CD4-positive, alpha-beta T cell (primary cell): ENCODE data around the gene HELZ. TPM values are rescaled to one million over a fixed set of nuclear protein-coding genes. Genes with fewer than 3 reads are reported as not detected.

ENCODE experiments used
- ATAC-seq: fragments of 200-7000 bp; cut with Tn5 transposase; one replicate; pipeline ENCODE4 v1.10.0; 2022; ENCODE audit warnings: mild to moderate bottlenecking; ENCODE audit not compliant: poor library complexity
- CTCF ChIA-PET: fragments of 350-600 bp; sonication (Branson Sonifier 250); formaldehyde crosslinking; loops from one replicate; lab custom pipeline; 2021; ENCODE audit warnings: antibody characterized with exemption, inconsistent platforms; lab: Charles Lee
- POLR2A ChIA-PET: fragments of 350-600 bp; sonication (Branson Sonifier 250); formaldehyde crosslinking; loops from one replicate; lab custom pipeline; 2021; ENCODE audit warnings: antibody characterized with exemption, inconsistent platforms; lab: Charles Lee
- DNase-seq, 14 experiments: peaks; one replicate each; pipeline ENCODE4 v3.0.0-alpha.2; 2013 to 2020; ENCODE audit warnings: mixed read lengths in 2 of 14
- H3K27ac ChIP-seq, 2 donors: one replicate each; pipeline versions ENCODE4 v1.5.1 to v1.7.0; 2013; ENCODE audit warnings: low read length in 2 of 2, low read depth in 1 of 2, mild to moderate bottlenecking in 1 of 2
- H3K27me3 ChIP-seq, 2 experiments: 1 replicate in 1 of 2; 2 replicates in 1 of 2; pipeline versions ENCODE4 v1.6.1 to v1.7.0; 2013; ENCODE audit warnings: low read length in 2 of 2, control low read depth in 1 of 2, mild to moderate bottlenecking in 1 of 2, moderate library complexity in 1 of 2; ENCODE audit not compliant: insufficient read depth in 2 of 2, control insufficient read depth in 1 of 2
- H3K36me3 ChIP-seq: one replicate; pipeline ENCODE4 v1.6.1; 2013; ENCODE audit warnings: low read length, control low read depth; ENCODE audit not compliant: insufficient read depth
- H3K4me1 ChIP-seq: one replicate; pipeline ENCODE4 v1.6.1; 2013; ENCODE audit warnings: low read length, control low read depth; ENCODE audit not compliant: insufficient read depth
- H3K4me3 ChIP-seq: one replicate; pipeline ENCODE4 v1.5.1; 2013; ENCODE audit warnings: mild to moderate bottlenecking, low read length, moderate library complexity
- H3K9me3 ChIP-seq, 2 experiments: 1 replicate in 1 of 2; 2 replicates in 1 of 2; pipeline versions ENCODE4 v1.6.1 to v1.7.0; 2013; ENCODE audit warnings: low read length in 2 of 2, mild to moderate bottlenecking in 2 of 2, control low read depth in 1 of 2, moderate library complexity in 1 of 2; ENCODE audit not compliant: control insufficient read depth in 1 of 2, insufficient read depth in 1 of 2
- H3K27ac Mint-ChIP-seq: one replicate; pipeline ENCODE4 v1.8.0; 2020; ENCODE audit warnings: mixed read lengths
- H3K27me3 Mint-ChIP-seq: one replicate; pipeline ENCODE4 v1.8.0; 2021; ENCODE audit warnings: mixed read lengths
- H3K36me3 Mint-ChIP-seq: one replicate; pipeline ENCODE4 v1.8.0; 2021; ENCODE audit warnings: low read depth, mixed read lengths
- H3K4me1 Mint-ChIP-seq: one replicate; pipeline ENCODE4 v1.8.0; 2021; ENCODE audit warnings: low read depth, mixed read lengths
- H3K4me3 Mint-ChIP-seq: one replicate; pipeline ENCODE4 v1.8.0; 2020; ENCODE audit warnings: mild to moderate bottlenecking, mixed read lengths
- H3K9me3 Mint-ChIP-seq: one replicate; pipeline ENCODE4 v1.8.0; 2020; ENCODE audit warnings: mixed read lengths
- CTCF ChIP-seq: fragments of 200-600 bp; IDR thresholded peaks from one replicate; pipeline ENCODE4 v1.8.0; 2022; ENCODE audit warnings: antibody characterized with exemption, mild to moderate bottlenecking
- intact Hi-C, 2 experiments: fragments of 100-400 bp; cut with DNase I in 1 of 2; cut with micrococcal nuclease in 1 of 2; formaldehyde crosslinking; loops; one replicate each; pipeline versions ENCODE4 v1.15.1 to v1.9.0; 2023 to 2025; cut with DNase I, micrococcal nuclease
- total RNA-seq, 174 experiments: library from RNA in 2 of 174; stranded (reverse) in 2 of 174; gene quantifications; one replicate each; pipeline ENCODE4 v1.2.3 and lab custom pipeline; 2021 to 2026

Gene HELZ
- total RNA-seq, 2 experiments from 2014 or later, result 94.8 to 107 TPM

DNA sequence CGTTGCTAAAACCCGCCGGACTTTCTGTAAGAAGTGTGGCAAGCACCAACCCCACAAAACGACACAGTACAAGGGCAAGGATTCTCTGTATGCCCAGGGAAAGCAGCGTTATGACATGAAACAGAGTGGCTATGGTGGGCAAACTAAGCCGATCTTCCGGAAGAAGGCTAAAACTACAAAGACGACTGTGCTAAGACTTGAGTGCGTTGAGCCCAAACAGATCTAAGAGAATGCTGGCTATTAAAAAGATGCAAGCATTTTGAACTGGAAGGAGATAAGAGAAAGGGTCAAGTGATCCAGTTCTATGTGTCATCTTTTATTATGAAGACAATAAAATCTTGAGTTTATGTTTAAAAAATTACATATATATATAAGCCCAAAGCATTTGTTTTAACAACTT, 20.3 kb downstream of the HELZ start:
- H3K27ac ChIP-seq, result no peak overlapping the region
- no peak for TF ChIP-seq CTCF
- peaks cover 20% of the 10 kb centered on the region for H3K36me3 ChIP-seq
- DNase-seq (no peak), ATAC-seq (no peak)
- no peaks in the 10 kb centered on the region for H3K27me3 ChIP-seq
- peaks cover 11% of the 10 kb centered on the region for H3K4me1 ChIP-seq
- H3K27me3 Mint-ChIP-seq, result no peaks in the 10 kb centered on the region
- H3K9me3 Mint-ChIP-seq, result no peaks in the 10 kb centered on the region
- intact Hi-C loops, result no loop called here
- CTCF ChIA-PET, result interaction anchor here (1.0 kb wide), 1 partner anchor 9 kb away, joined by 3 read pairs; no protein-coding TSS in a partner anchor
- no peak overlapping the region for H3K4me3 ChIP-seq
- no peaks in the 10 kb centered on the region for H3K9me3 ChIP-seq
- H3K4me1 Mint-ChIP-seq, result peaks cover 73% of the 10 kb centered on the region
- POLR2A ChIA-PET, result interaction anchor here (0.7 kb wide), 1 partner anchor 15 kb away, joined by 4 read pairs; no protein-coding TSS in a partner anchor
- H3K27ac Mint-ChIP-seq, result no peak overlapping the region
- no peak overlapping the region for H3K4me3 Mint-ChIP-seq
- peaks cover 70% of the 10 kb centered on the region for H3K36me3 Mint-ChIP-seq

GRCh38 chr17:67223924-67224323, 21.1 kb downstream of the HELZ start:
- intact Hi-C loops, result no loop called here
- H3K4me1 ChIP-seq, result peaks cover 10% of the 10 kb centered on the region
- peaks cover 71% of the 10 kb centered on the region for H3K4me1 Mint-ChIP-seq
- no peak for TF ChIP-seq CTCF
- H3K27ac ChIP-seq, result no peak overlapping the region
- H3K9me3 Mint-ChIP-seq, result no peaks in the 10 kb centered on the region
- H3K4me3 Mint-ChIP-seq, result no peak overlapping the region
- DNase-seq, result peak in 2 of 14 experiments; percentile 26 to 43
- no peak overlapping the region for H3K27ac Mint-ChIP-seq
- ChIA-PET CTCF (interaction anchor here (1.0 kb wide), 1 partner anchor 10 kb away, joined by 3 read pairs; no protein-coding TSS in a partner anchor), POLR2A (interaction anchor here (0.7 kb wide), 1 partner anchor 16 kb away, joined by 4 read pairs; no protein-coding TSS in a partner anchor)
- no peaks in the 10 kb centered on the region for H3K27me3 Mint-ChIP-seq
- H3K4me3 ChIP-seq, result no peak overlapping the region
- H3K27me3 ChIP-seq, result no peaks in the 10 kb centered on the region
- H3K36me3 Mint-ChIP-seq, result peaks cover 66% of the 10 kb centered on the region
- no peaks in the 10 kb centered on the region for H3K9me3 ChIP-seq
- peak; percentile 73 for ATAC-seq
- H3K36me3 ChIP-seq, result peaks cover 22% of the 10 kb centered on the region

DNA sequence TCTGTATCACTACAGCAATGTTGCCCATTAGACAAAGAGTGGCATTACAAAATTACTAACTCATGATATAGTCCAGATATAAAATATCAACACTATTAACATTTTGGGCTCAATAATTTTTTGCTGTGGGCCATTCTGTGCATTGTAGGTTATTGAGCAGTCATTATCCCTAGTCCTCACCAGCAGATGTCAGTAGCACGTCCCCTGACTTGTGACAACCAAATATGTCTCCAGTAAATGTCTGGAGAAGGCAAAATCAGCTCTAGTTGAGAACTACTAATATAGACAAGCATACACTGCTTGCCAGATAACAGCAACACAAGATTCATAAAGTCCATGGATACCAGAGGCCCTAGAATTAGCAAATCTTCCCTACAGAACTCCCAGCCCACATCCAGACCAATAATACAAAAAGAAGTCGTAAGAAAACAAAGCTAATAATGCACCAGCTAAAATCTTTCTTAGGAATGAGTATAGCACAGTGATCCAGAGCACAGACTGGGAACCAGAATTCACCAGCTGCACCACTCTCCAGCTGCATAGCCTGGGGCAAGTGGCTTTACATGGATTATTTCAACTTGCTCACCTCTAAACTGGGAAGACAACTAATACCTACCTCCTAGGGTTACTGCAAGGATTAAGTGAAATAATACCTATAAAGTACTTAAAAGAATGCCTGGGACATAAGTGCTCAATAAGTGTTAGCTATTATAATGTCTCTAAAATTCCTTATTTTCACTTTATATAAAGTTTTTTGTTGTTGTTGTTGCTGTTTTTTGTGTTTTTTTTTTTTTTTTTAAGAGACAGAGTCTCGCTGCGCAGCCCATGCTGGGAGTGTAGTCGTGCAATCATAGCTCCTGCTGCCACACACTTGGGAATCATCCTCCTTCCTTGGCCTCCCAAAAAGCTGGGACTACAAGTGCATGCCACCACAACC, 23.7 kb downstream of the HELZ start:
- Histone ChIP-seq H3K4me3 (no peak overlapping the region), H3K27me3 (no peaks in the 10 kb centered on the region), H3K9me3 (no peaks in the 10 kb centered on the region), H3K36me3 (peaks cover 40% of the 10 kb centered on the region), H3K4me1 (peaks cover 8% of the 10 kb centered on the region), H3K27ac (no peak overlapping the region)
- POLR2A ChIA-PET, result interaction anchor here (1.0 to 1.4 kb wide), 2 partner anchors 24 to 72 kb away, joined by 3 read pairs; partner anchors contain the start of gene HELZ
- CTCF ChIA-PET, result interaction anchor here (0.8 to 2.8 kb wide), 8 partner anchors 11 to 73 kb away, joined by 3 to 19 read pairs (median 4); partner anchors contain the start of gene HELZ
- peak; percentile 80 for ATAC-seq
- peaks cover 54% of the 10 kb centered on the region for H3K4me1 Mint-ChIP-seq
- intact Hi-C loops, result loop anchor here (1.0 kb wide), 1 partner anchor 72 kb away; no protein-coding TSS in a partner anchor
- no peaks in the 10 kb centered on the region for H3K27me3 Mint-ChIP-seq
- H3K36me3 Mint-ChIP-seq, result peaks cover 47% of the 10 kb centered on the region
- DNase-seq, result peak in 5 of 14 experiments; percentile 22 to 75 (median 63)
- no peak overlapping the region for H3K27ac Mint-ChIP-seq
- H3K4me3 Mint-ChIP-seq, result no peak overlapping the region
- no peaks in the 10 kb centered on the region for H3K9me3 Mint-ChIP-seq
- TF ChIP-seq CTCF, result peak; percentile 63
